HG03354 (cell line): ENCODE measurements around the gene FBH1.
A peak's percentile ranks its signal among the peaks of the same experiment; 100 is the strongest.
"Not testable (repeated sequence)": the region's sequence is repeated elsewhere in the genome, so short reads cannot be mapped to it uniquely, and the experiment has no call there.

Source experiments
- ATAC-seq: cut with Tn5 transposase; IDR thresholded peaks from one replicate; pipeline ENCODE4 v1.9.1; 2021; ENCODE audit warnings: mild to moderate bottlenecking; ENCODE audit not compliant: unreplicated experiment, poor library complexity, severe bottlenecking

The FBH1 gene

GRCh38 chr10:5898163-5898562 is 8.1 kb downstream of the FBH1 start:
- ATAC-seq = no peak

DNA sequence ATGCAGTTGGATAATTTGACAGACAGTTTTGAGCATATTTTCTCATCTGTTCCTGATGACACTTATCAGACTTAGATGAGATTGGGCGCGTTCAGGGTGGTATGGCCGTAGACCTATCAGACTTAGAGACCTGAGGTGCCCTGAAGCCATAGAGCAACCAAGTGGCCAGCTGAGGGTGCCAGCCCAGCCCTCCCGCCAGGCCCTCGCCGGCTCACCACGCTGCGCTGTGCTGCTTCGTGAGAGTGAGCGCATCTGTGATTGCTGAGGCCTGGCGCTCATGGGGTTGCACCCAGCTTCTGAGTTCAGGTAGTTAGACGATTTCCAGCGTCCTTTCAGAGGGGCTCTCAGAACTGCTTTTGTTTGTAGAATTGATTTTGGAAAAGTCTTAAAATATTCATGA is 10.2 kb downstream of the FBH1 start:
- ATAC-seq = no peak

DNA sequence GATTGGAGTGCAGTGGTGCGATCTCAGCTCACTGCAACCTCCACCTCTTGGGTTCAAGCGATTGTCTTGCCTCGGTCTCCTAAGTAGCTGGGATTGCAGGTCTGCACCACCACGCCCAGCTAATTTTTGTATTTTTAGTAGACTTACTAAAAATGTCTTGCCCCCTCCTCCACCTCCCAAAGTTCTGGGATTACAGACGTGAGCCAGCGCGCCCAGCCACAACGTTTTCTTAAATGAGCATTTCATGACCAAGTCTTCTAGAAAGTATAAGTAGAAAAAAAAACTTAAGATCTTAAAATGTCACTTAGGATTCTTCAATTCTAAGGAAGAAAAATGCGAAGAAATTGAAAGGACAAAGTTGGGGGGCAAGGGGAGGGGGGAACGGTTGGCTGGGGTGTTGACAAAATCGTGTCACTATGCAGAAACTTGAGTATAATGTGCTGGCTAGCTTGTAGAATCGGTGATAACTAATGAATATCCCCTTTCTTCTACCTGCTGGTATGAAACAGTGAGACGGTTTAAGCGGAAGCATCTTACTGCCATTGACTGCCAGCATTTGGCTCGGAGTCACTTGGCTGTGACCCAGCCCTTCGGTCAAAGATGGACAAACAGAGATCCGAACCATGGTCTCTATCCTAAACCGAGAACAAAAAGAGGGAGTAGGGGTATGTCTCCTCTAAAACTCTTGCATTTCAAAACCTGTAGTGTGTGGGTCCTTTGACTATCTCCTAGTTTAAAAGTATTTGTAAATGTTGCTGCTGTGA is 12.7 kb downstream of the FBH1 start:
- ATAC-seq = no peak

GRCh38 chr10:5903563-5903962 is 13.5 kb downstream of the FBH1 start:
- ATAC-seq = no peak

- ATAC-seq = peak; percentile 95
These were observed 14.2 kb downstream of the FBH1 start for GRCh38 chr10:5904227-5904626.

DNA sequence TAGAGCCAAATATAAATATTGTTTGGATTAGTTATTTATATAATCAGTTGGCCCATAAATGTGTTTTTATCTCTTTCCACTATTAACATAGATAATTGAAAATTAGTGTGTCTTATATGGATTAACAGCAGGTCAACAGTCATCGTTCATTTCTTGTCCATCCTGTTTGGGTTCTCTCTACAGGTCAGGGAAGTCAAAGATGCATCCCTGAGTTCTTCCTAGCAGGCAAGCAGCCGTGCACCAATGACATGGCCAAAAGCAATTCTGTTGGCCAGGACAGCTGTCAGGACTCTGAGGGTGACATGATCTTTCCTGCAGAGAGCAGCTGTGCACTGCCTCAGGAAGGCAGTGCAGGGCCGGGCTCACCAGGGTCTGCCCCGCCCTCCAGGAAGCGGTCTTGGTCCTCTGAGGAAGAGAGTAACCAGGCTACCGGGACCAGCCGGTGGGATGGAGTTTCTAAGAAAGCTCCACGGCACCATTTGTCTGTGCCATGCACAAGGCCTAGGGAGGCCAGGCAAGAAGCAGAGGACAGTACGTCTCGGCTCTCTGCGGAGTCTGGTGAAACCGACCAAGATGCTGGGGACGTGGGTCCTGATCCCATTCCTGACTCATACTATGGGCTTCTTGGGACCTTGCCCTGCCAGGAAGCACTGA is 15.9 kb downstream of the FBH1 start:
- ATAC-seq = no peak

GRCh38 chr10:5906651-5907050 is 16.6 kb downstream of the FBH1 start:
- no peak for ATAC-seq

GRCh38 chr10:5908676-5909075 is 18.6 kb downstream of the FBH1 start:
- not testable (repeated sequence) for ATAC-seq

DNA sequence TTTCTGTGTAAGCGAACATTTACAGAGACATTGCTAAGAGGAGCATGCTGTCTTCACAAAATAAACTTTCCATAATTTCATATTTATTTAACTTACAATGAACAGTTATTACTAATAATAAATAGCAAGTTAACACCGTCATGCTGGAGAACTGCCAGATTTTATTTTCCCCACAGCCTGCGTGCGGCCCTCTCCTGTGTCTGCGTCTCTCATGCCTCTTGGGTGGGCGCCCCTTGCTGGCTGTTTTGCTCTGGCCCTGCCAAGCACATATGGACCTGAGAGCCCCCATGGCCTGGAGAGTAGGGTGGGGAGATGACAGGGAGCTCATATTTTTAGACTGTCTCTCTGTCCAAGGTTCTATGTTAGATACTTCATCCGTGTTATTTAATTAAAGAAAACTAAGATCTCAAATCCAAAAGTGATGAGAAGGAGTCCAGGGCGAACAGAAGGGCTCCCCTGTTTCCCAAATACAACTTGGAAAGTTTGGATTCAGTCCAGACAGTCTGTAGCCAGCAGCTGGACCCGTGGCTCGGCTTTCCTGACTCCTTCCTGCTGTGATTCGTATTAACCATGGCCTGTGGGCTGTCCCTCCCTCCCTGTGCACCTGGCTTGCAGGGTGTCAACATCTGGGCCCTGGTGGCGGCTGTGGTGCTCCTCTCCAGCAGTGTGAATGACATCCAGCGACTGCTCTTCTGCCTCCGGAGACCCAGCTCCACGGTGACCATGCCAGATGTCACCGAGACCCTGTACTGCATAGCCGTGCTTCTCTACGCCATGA is 20.5 kb downstream of the FBH1 start:
- no peak for ATAC-seq

- ATAC-seq = no peak
These were observed 21.6 kb downstream of the FBH1 start for GRCh38 chr10:5911670-5912069.

DNA sequence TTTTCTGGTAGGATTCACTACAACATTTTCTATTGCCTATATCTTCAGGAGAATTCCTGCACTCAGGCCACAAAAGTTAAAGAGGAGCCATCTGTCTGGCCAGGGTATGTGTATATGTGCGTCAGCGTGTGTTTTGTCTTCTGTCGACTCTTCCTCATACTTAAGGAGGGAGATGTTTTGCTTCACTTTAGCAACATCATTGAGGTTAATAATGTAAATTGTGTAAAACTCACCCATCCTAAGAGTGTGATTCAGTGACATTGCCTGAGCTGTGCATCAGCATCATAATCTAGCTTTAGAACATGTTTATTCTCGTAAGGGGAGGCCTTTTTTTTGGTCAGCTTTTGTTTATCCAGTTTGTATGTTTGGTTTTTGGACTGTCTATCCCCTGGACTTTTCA is 23.7 kb downstream of the FBH1 start:
- ATAC-seq = no peak

DNA sequence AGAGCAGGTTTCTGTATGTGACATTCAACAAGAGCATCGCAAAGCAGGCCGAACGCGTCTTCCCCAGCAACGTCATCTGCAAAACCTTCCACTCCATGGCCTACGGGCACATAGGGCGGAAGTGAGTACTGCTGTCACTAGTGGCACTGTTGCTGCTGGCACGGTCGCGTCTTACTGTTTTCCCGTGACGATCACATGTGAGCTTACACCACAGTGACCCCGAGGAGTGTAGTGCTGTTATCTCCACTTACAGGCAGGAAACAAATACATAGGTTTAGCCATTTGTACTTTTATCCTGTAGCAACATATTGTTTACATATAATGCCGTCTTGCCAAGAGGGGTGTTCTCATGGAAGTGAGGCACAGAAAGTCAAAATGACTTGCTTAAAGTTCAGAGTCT is 25.4 kb downstream of the FBH1 start:
- no peak for ATAC-seq

- no peak for ATAC-seq
These were observed 27.3 kb downstream of the FBH1 start for GRCh38 chr10:5917305-5917704.

- no peak for ATAC-seq
These were observed 28.7 kb downstream of the FBH1 start for GRCh38 chr10:5918763-5919162.

- ATAC-seq = no peak
These were observed 29.5 kb downstream of the FBH1 start for GRCh38 chr10:5919568-5919967.

GRCh38 chr10:5921746-5922145 is 31.7 kb downstream of the FBH1 start:
- no peak for ATAC-seq

- ATAC-seq = no peak
These were observed 34.8 kb downstream of the FBH1 start for GRCh38 chr10:5924889-5925288.

DNA sequence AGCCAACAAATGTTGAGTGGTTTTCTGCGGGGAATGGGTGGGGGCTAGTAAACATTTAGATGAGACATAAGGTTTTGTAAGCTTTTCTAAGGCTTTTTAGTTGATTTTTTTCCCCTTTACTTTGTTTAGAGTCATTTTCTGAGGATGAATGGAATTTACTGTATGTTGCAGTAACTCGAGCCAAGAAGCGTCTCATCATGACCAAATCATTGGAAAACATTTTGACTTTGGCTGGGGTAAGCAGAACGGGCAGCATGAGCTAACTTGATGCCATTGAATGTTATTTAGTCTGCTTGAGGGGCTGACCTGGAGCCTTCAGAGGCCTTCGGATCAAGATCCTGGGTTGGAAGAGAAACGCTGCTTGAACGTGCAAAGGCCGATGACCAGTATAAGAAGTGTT is 37.3 kb downstream of the FBH1 start:
- no peak for ATAC-seq

GRCh38 chr10:5929442-5929841 is 39.4 kb downstream of the FBH1 start:
- ATAC-seq = no peak

DNA sequence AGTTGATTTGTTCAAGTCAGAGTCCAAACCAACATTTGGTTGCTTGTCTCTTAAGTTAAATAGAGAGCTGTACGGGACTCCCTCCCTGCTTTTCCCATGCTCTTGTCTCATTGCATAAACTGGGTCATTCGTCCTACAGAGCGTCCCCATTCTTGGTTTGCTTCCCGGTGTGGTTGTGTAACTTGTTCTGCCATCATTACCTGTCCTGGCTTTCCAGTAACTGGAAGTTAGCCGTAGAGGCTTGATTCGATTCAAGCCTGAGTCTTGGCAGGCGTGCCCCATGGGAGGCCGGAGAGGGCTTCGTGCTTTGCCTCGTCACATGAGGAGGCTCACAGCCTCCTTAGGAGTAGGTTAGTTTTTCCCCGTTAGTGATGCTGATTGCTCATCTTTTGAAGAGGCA is 40.2 kb downstream of the FBH1 start:
- ATAC-seq = no peak

DNA sequence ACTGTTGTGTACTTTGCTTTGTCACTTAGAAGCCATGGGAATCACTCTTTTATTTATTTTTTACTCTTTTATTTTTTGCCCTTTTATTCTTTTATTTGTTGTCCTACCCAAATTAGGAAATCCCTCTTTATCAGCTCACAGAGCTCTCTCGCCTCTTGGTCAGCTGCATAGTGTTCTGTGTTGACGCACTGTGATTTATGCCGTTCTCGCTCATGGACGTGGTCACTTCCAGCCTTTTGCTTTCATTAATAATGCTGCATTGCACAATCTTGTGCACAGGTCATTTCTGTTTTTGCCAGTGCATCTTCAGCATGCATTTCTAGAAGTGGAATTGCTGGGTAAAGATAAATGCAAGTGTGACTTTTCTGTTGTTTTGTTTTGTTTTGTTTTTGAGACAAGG is 42.3 kb downstream of the FBH1 start:
- ATAC-seq = no peak
